Mesenchymal stem cell (in vitro differentiated cells and primary cell): Measurements from ENCODE around the gene AKT1.
"Not testable (repeated sequence)": the region's sequence is repeated elsewhere in the genome, so short reads cannot be mapped to it uniquely, and the experiment has no call there.

Experiments
- DNase-seq: peaks from one replicate; pipeline ENCODE4 v3.0.0-alpha.2; 2013
- H2AFZ ChIP-seq: one replicate; pipeline ENCODE4 v1.6.1; 2013; ENCODE audit warnings: low read depth, mild to moderate bottlenecking, control low read depth, inconsistent platforms, low read length, moderate library complexity
- H2AK5ac ChIP-seq: 2 replicates; pipeline ENCODE4 v1.6.1; 2013; ENCODE audit warnings: low read length, moderate library complexity, mild to moderate bottlenecking, inconsistent platforms; ENCODE audit not compliant: severe bottlenecking
- H2BK120ac ChIP-seq: one replicate; pipeline ENCODE4 v1.6.1; 2013; ENCODE audit warnings: low read depth, mild to moderate bottlenecking, inconsistent platforms, low read length, moderate library complexity
- H2BK12ac ChIP-seq, 2 experiments: one replicate each; pipeline ENCODE4 v1.6.1; 2013; ENCODE audit warnings: inconsistent platforms in 2 of 2, low read length in 2 of 2, mild to moderate bottlenecking in 2 of 2, moderate library complexity in 2 of 2, control low read depth in 1 of 2
- H2BK15ac ChIP-seq: one replicate; pipeline ENCODE4 v1.6.1; 2013; ENCODE audit warnings: mild to moderate bottlenecking, low read depth, inconsistent platforms; ENCODE audit not compliant: poor library complexity, severe bottlenecking
- H2BK5ac ChIP-seq: 2 replicates; pipeline ENCODE4 v1.6.1; 2013; ENCODE audit warnings: low read depth, mild to moderate bottlenecking, low read length, control low read depth, inconsistent platforms; ENCODE audit not compliant: poor library complexity, severe bottlenecking
- H3K14ac ChIP-seq, 2 experiments: one replicate each; pipeline ENCODE4 v1.6.1; 2013; ENCODE audit warnings: inconsistent platforms in 2 of 2, low read length in 2 of 2, control low read depth in 1 of 2, mild to moderate bottlenecking in 1 of 2, moderate library complexity in 1 of 2
- H3K18ac ChIP-seq, 2 experiments: one replicate each; pipeline ENCODE4 v1.6.1; 2013; ENCODE audit warnings: inconsistent platforms in 2 of 2, low read length in 2 of 2, control low read depth in 1 of 2, low read depth in 1 of 2, mild to moderate bottlenecking in 1 of 2
- H3K23ac ChIP-seq, 2 experiments: one replicate each; pipeline ENCODE4 v1.6.1; 2013; ENCODE audit warnings: inconsistent platforms in 2 of 2, low read length in 2 of 2, mild to moderate bottlenecking in 2 of 2, moderate library complexity in 2 of 2, control low read depth in 1 of 2
- H3K27ac ChIP-seq: 2 replicates; pipeline ENCODE4 v1.5.1; 2013; ENCODE audit warnings: mild to moderate bottlenecking, moderate library complexity, low read length, control low read depth, inconsistent platforms; ENCODE audit not compliant: poor library complexity, severe bottlenecking
- H3K27me3 ChIP-seq, 2 experiments: 2 replicates each; pipeline versions ENCODE4 v1.6.1 to v1.7.0; 2013; ENCODE audit warnings: low read length in 2 of 2, mild to moderate bottlenecking in 2 of 2, moderate library complexity in 2 of 2, control low read depth in 1 of 2, inconsistent platforms in 1 of 2; ENCODE audit not compliant: control insufficient read depth in 1 of 2, insufficient read depth in 1 of 2
- H3K36me3 ChIP-seq, 2 experiments: 2 replicates each; pipeline versions ENCODE4 v1.6.1 to v1.7.0; 2013; ENCODE audit warnings: low read length in 2 of 2, control low read depth in 1 of 2, inconsistent platforms in 1 of 2, low read depth in 1 of 2, mild to moderate bottlenecking in 1 of 2; ENCODE audit not compliant: insufficient read depth in 2 of 2, control insufficient read depth in 1 of 2
- H3K4ac ChIP-seq, 2 experiments: one replicate each; pipeline ENCODE4 v1.6.1; 2013; ENCODE audit warnings: inconsistent platforms in 2 of 2, low read length in 2 of 2, mild to moderate bottlenecking in 2 of 2, moderate library complexity in 2 of 2, control low read depth in 1 of 2, low read depth in 1 of 2
- H3K4me1 ChIP-seq: 2 replicates; pipeline ENCODE4 v1.6.1; 2013; ENCODE audit warnings: low read depth, low read length, control low read depth; ENCODE audit not compliant: control insufficient read depth, insufficient read depth
- H3K4me2 ChIP-seq: 2 replicates; pipeline ENCODE4 v1.6.1; 2013; ENCODE audit warnings: low read length, mild to moderate bottlenecking, inconsistent platforms; ENCODE audit not compliant: poor library complexity, severe bottlenecking
- H3K4me3 ChIP-seq, 2 experiments: 2 replicates each; pipeline versions ENCODE4 v1.5.1 to v1.7.0; 2013; ENCODE audit warnings: low read length in 2 of 2, mild to moderate bottlenecking in 2 of 2, control low read depth in 1 of 2, low read depth in 1 of 2; ENCODE audit not compliant: insufficient read depth in 1 of 2
- H3K79me1 ChIP-seq: replicated peaks from 2 replicates; pipeline ENCODE4 v1.6.1; 2013; ENCODE audit warnings: mild to moderate bottlenecking, control low read depth, low read length, inconsistent platforms; ENCODE audit not compliant: poor library complexity, severe bottlenecking
- H3K9ac ChIP-seq: 2 replicates; pipeline ENCODE4 v1.7.0; 2013; ENCODE audit warnings: mild to moderate bottlenecking, low read length, moderate library complexity
- H3K9me3 ChIP-seq: 2 replicates; pipeline ENCODE4 v1.7.0; 2013; ENCODE audit warnings: mild to moderate bottlenecking, low read length; ENCODE audit not compliant: control insufficient read depth
- H4K8ac ChIP-seq: one replicate; pipeline ENCODE4 v1.6.1; 2013; ENCODE audit warnings: inconsistent platforms, mild to moderate bottlenecking, low read length, moderate library complexity
- H4K91ac ChIP-seq: one replicate; pipeline ENCODE4 v1.6.1; 2013; ENCODE audit warnings: mild to moderate bottlenecking, low read length, inconsistent platforms
- WGBS: methylation state at CpG from one replicate; pipeline ENCODE4 v1.1.7; 2013; ENCODE audit warnings: mixed read lengths; 5-methylcytosine and 5-hydroxymethylcytosine counted together

AKT1 gene

DNA sequence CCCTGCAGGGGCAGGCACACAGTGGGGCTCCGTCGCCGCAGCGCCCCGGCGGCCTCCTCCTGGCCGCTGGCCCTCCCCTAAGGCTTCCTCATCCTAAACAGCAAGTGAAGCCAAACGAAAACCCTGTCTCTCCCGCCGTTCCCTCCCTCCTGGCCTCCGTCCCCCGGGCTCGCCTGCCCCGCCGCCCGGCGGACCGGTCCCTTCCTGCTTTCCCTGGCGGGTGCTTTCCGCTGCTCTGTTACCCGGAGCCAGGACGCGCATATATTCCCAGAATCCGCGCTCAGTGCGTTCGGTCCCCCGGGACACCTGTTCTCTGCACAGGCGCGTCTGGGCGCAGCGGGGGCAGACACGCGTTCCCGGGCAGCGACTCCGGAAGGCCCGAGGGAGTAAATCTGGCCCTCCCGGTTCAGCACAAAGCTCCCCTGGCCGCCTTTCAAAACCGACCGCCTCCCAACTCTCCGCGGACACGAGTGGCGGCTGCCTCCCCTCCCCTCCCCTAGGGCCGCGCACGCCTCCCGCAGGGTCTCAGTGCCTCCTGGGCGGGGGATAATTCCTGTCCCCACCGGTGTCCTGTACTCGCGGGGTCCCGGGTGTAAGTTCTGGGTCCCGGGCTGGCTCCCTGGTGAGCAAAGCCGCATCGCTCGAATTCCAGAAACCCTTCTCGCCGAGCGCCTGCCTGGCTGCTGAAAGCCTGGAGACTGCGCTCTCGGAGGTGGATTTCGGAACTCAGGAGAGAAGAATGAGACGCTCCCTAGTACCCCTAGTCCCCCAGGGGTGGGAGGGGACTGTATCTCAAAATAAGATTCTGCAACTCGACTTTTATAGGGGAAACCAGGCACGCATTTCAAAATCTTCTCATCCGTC is 48.1 kb upstream of the AKT1 start:
- Histone ChIP-seq H3K4me3 (peak overlapping the region; percentile 42 to 60), H4K91ac (no peak overlapping the region), H3K4me2 (peak overlapping the region; percentile 89)

GRCh38 chr14:104843006-104843405 is 47.5 kb upstream of the AKT1 start:
- no peaks in the 10 kb centered on the region for H3K9me3 ChIP-seq
- no peak for DNase-seq
- H3K14ac ChIP-seq: no peak overlapping the region
- no peak overlapping the region for H2BK120ac ChIP-seq
- H2AFZ ChIP-seq: no peak overlapping the region
- H2BK5ac ChIP-seq: no peak overlapping the region
- H3K23ac ChIP-seq: peak overlapping the region in 1 of 2 experiments; percentile 14
- no peak overlapping the region for H3K9ac ChIP-seq
- peak overlapping the region; percentile 89 for H3K4me2 ChIP-seq
- no peak overlapping the region for H4K91ac ChIP-seq
- H3K18ac ChIP-seq: no peak overlapping the region
- H3K27me3 ChIP-seq: peaks cover 46 to 70% of the 10 kb centered on the region in 2 experiments
- H2AK5ac ChIP-seq: no peak overlapping the region
- no peak overlapping the region for H2BK15ac ChIP-seq
- no peak overlapping the region for H3K4ac ChIP-seq
- no peak overlapping the region for H3K4me3 ChIP-seq
- no peaks in the 10 kb centered on the region for H3K79me1 ChIP-seq
- H3K4me1 ChIP-seq: peaks cover 19% of the 10 kb centered on the region
- no peaks in the 10 kb centered on the region for H3K36me3 ChIP-seq
- no peak overlapping the region for H2BK12ac ChIP-seq
- H4K8ac ChIP-seq: no peak overlapping the region
- 39% methylated on average over 13 of the region's 13 CpGs for WGBS
- no peak overlapping the region for H3K27ac ChIP-seq

More for the DNA sequence above, 48.1 kb upstream of the AKT1 start:
- H4K8ac ChIP-seq: no peak overlapping the region
- no peak overlapping the region for H3K9ac ChIP-seq
- no peak overlapping the region for H2BK120ac ChIP-seq
- H2BK5ac ChIP-seq: no peak overlapping the region
- 3% methylated on average over 68 of the region's 69 CpGs for WGBS
- H3K14ac ChIP-seq: no peak overlapping the region
- no peak overlapping the region for H3K27ac ChIP-seq
- no peak overlapping the region for H2BK12ac ChIP-seq
- H3K18ac ChIP-seq: no peak overlapping the region
- H3K36me3 ChIP-seq: no peaks in the 10 kb centered on the region
- H3K9me3 ChIP-seq: no peaks in the 10 kb centered on the region
- H3K79me1 ChIP-seq: no peaks in the 10 kb centered on the region
- H2AFZ ChIP-seq: no peak overlapping the region
- no peak overlapping the region for H3K4ac ChIP-seq
- no peak overlapping the region for H2AK5ac ChIP-seq
- peak overlapping the region in 1 of 2 experiments; percentile 14 for H3K23ac ChIP-seq
- peaks cover 46 to 74% of the 10 kb centered on the region in 2 experiments for H3K27me3 ChIP-seq
- no peak for DNase-seq
- no peak overlapping the region for H2BK15ac ChIP-seq
- peaks cover 19% of the 10 kb centered on the region for H3K4me1 ChIP-seq

DNA sequence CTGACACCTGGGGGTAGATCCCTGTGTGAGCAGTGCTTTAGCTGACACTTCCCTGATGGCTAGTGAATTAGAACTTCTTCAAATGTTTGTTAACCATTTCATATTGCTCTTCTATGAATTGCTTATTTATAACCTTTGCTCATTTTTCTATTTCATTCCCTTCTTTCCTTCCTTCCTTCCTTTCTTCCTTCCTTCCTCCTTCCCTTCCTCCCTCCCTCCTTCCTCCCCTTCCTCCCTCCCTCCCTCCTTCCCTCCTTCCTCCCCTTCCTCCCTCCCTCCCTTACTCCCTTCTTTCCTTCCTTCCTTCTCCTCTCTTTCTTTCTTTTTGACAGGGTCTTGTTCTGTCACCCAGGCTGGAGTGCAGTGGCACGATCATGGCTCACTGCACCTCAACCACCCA is 46.2 kb upstream of the AKT1 start:
- H2BK5ac ChIP-seq: no peak overlapping the region

GRCh38 chr14:104836171-104836935 is 40.8 kb upstream of the AKT1 start:
- not testable (repeated sequence) for H3K4me3 ChIP-seq, H4K8ac ChIP-seq, H3K4ac ChIP-seq, DNase-seq, H3K9ac ChIP-seq, H3K9me3 ChIP-seq, H2BK15ac ChIP-seq, H2BK12ac ChIP-seq, H3K23ac ChIP-seq, H3K79me1 ChIP-seq, H2BK120ac ChIP-seq, H2AFZ ChIP-seq, H2AK5ac ChIP-seq, H3K36me3 ChIP-seq, H2BK5ac ChIP-seq, H3K27ac ChIP-seq, H3K14ac ChIP-seq, H3K4me2 ChIP-seq, H3K4me1 ChIP-seq, H3K18ac ChIP-seq, H4K91ac ChIP-seq
- H3K27me3 ChIP-seq: peaks cover under 1 to 11% of the 10 kb centered on the region in 2 experiments
- WGBS: 92% methylated on average over 24 of the region's 41 CpGs

More for the DNA sequence above, 46.2 kb upstream of the AKT1 start:
- Histone ChIP-seq H3K23ac (no peak overlapping the region), H3K4me3 (no peak overlapping the region), H2BK15ac (no peak overlapping the region), H4K8ac (no peak overlapping the region), H2BK120ac (no peak overlapping the region), H3K14ac (no peak overlapping the region), H3K79me1 (no peaks in the 10 kb centered on the region), H2AK5ac (no peak overlapping the region), H3K4ac (no peak overlapping the region), H3K9me3 (no peaks in the 10 kb centered on the region), H4K91ac (no peak overlapping the region), H3K18ac (no peak overlapping the region), H3K4me1 (peaks cover 19% of the 10 kb centered on the region), H3K36me3 (no peaks in the 10 kb centered on the region), H3K9ac (no peak overlapping the region), H2BK12ac (no peak overlapping the region), H3K27me3 (peaks cover 46 to 64% of the 10 kb centered on the region in 2 experiments), H3K27ac (no peak overlapping the region), H3K4me2 (no peak overlapping the region), H2AFZ (no peak overlapping the region)
- 80% methylated on average over 1 of the region's 1 CpG for WGBS
- no peak for DNase-seq
